ENCODE results near the gene P3H4.

DNA sequence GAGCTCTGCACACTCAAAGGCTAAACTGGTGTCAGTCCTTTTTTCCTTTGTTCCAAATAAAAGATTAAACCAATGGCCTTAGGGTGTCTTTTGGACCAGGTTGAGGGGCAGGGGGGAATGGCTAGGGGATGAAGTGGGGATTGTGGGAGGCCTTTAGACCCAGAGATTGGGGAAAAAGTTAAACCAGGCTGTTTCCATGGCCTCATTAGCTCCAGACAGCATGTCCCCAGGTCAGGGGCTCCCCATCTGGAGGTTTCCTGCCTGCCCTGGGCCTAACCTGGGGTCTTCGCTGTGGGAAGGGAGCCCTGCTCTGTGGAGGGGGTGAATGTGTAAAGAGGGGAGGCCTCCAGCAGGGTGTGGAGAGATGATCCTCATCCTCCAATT lies 11.4 kb upstream of the P3H4 start:
- TF ChIP-seq, protein P1, sequence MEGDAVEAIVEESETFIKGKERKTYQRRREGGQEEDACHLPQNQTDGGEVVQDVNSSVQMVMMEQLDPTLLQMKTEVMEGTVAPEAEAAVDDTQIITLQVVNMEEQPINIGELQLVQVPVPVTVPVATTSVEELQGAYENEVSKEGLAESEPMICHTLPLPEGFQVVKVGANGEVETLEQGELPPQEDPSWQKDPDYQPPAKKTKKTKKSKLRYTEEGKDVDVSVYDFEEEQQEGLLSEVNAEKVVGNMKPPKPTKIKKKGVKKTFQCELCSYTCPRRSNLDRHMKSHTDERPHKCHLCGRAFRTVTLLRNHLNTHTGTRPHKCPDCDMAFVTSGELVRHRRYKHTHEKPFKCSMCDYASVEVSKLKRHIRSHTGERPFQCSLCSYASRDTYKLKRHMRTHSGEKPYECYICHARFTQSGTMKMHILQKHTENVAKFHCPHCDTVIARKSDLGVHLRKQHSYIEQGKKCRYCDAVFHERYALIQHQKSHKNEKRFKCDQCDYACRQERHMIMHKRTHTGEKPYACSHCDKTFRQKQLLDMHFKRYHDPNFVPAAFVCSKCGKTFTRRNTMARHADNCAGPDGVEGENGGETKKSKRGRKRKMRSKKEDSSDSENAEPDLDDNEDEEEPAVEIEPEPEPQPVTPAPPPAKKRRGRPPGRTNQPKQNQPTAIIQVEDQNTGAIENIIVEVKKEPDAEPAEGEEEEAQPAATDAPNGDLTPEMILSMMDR (conservative IDR thresholded peaks at IDR 0.05; ENCODE audit: low read length), result no peak
- no peak for TF ChIP-seq EZH2phosphoT487 (IDR thresholded peaks at IDR 0.05; ENCODE audit: borderline replicate concordance, low read depth, low read length)

Data from OCI-LY7 (cell line).